DMS153 treated with DMSO at 0.1 percent for 48 hours (cell line): Measurements from ENCODE around the gene C11orf91.
A peak's percentile ranks its signal among the peaks of the same experiment; 100 is the strongest.
"Not testable (repeated sequence)": the region's sequence is repeated elsewhere in the genome, so short reads cannot be mapped to it uniquely, and the experiment has no call there.

Experiments used
- DNase-seq: peaks from one replicate; lab custom pipeline; 2025; ENCODE audit not compliant: unreplicated experiment; lab: John Stamatoyannopoulos, UW

C11orf91 gene

GRCh38 chr11:33696931-33697638 is 3.5 kb downstream of the C11orf91 start:
- no peak for DNase-seq

- no peak for DNase-seq
These were observed 4.2 kb downstream of the C11orf91 start for GRCh38 chr11:33696411-33696810.

GRCh38 chr11:33695051-33695566 is 5.5 kb downstream of the C11orf91 start:
- DNase-seq, result no peak

- no peak for DNase-seq
These were observed 6.1 kb downstream of the C11orf91 start for GRCh38 chr11:33694346-33695050.

GRCh38 chr11:33692541-33692940 is 8.1 kb downstream of the C11orf91 start:
- peak; percentile 58 for DNase-seq

GRCh38 chr11:33692013-33692504 is 8.6 kb downstream of the C11orf91 start:
- DNase-seq, result peak; percentile 85

- peak; percentile 52 for DNase-seq
These were observed 9.4 kb downstream of the C11orf91 start for GRCh38 chr11:33691066-33691864.

GRCh38 chr11:33690290-33691065 is 10.1 kb downstream of the C11orf91 start:
- no peak for DNase-seq

- DNase-seq, result no peak
These were observed 11.1 kb downstream of the C11orf91 start for GRCh38 chr11:33689501-33689900.

GRCh38 chr11:33689085-33689484 is 11.5 kb downstream of the C11orf91 start:
- no peak for DNase-seq

GRCh38 chr11:33687733-33688479 is 12.7 kb downstream of the C11orf91 start:
- peak; percentile 59 for DNase-seq

- no peak for DNase-seq
These were observed 15.5 kb downstream of the C11orf91 start for GRCh38 chr11:33685082-33685481.

- no peak for DNase-seq
These were observed 16.5 kb downstream of the C11orf91 start for GRCh38 chr11:33684003-33684706.

GRCh38 chr11:33682446-33682845 is 18.2 kb downstream of the C11orf91 start:
- peak; percentile 18 for DNase-seq

GRCh38 chr11:33682019-33682418 is 18.6 kb downstream of the C11orf91 start:
- DNase-seq, result no peak

GRCh38 chr11:33678616-33679015 is 22.0 kb downstream of the C11orf91 start:
- DNase-seq, result not testable (repeated sequence)

GRCh38 chr11:33674035-33674814 is 26.4 kb downstream of the C11orf91 start:
- DNase-seq, result no peak

GRCh38 chr11:33672273-33672672 is 28.4 kb downstream of the C11orf91 start:
- no peak for DNase-seq
